ENCODE data around the gene DUSP7.

Gene DUSP7

GRCh38 chr3:52056968-52057811 lies 819 bp upstream of the DUSP7 start (continued):
- TF ChIP-seq ZNF10 (tag by site-specific recombination; IDR thresholded peaks at IDR 0.05) (no peak), GLI4 (tag by site-specific recombination; IDR thresholded peaks at IDR 0.05) (no peak), ZNF600 (tag by site-specific recombination; IDR thresholded peaks at IDR 0.05) (0 out of 2 replicates have a peak, but pooled peaks have one; percentile 29), ZNF704 (tag by site-specific recombination; IDR thresholded peaks at IDR 0.05) (no peak), ZXDB (tag by site-specific recombination; IDR thresholded peaks at IDR 0.05) (peak; percentile 73), ZBTB11 (tag by site-specific recombination; conservative IDR thresholded peaks at IDR 0.05; ENCODE audit: low read depth) (peak; percentile 38), ZBTB10 (tag by site-specific recombination; IDR thresholded peaks at IDR 0.05) (no peak), ZNF560 (tag by site-specific recombination; IDR thresholded peaks at IDR 0.05; ENCODE audit: borderline replicate concordance) (no peak), GLI2 (tag by site-specific recombination; IDR thresholded peaks at IDR 0.05; ENCODE audit: borderline replicate concordance, low read depth) (no peak), GLIS2 (tag by site-specific recombination; IDR thresholded peaks at IDR 0.05) (peak; percentile 56), MYNN (tag by site-specific recombination; IDR thresholded peaks at IDR 0.05; ENCODE audit: borderline replicate concordance) (no peak), ZNF24 (tag by site-specific recombination; IDR thresholded peaks at IDR 0.05) (peak; percentile 68; the same call in 1 of the 2 replicates), OVOL3 (tag by site-specific recombination; IDR thresholded peaks at IDR 0.05) (no peak), HOXD13 (CRISPR knock-in tag; IDR thresholded peaks at IDR 0.05; ENCODE audit: borderline replicate concordance) (no peak), ZEB2 (tag by site-specific recombination; IDR thresholded peaks at IDR 0.05) (no peak; the same call in 1 of the 2 replicates), ZSCAN30 (tag by site-specific recombination; IDR thresholded peaks at IDR 0.05) (peak; percentile 41; the same call in 1 of the 2 replicates), ZNF391 (tag by site-specific recombination; IDR thresholded peaks at IDR 0.05; ENCODE audit: borderline replicate concordance, low read depth) (no peak), ZSCAN5A (tag by site-specific recombination; IDR thresholded peaks at IDR 0.05) (no peak), ZNF398 (tag by site-specific recombination; IDR thresholded peaks at IDR 0.05) (no peak), ZNF404 (tag by site-specific recombination; IDR thresholded peaks at IDR 0.05) (no peak), ZNF548 (tag by site-specific recombination; IDR thresholded peaks at IDR 0.05) (no peak), ZNF146 (tag by site-specific recombination; IDR thresholded peaks at IDR 0.05) (no peak; the same call in 1 of the 2 replicates), ZNF660 (tag by site-specific recombination; IDR thresholded peaks at IDR 0.05) (no peak), ZNF76 (tag by site-specific recombination; IDR thresholded peaks at IDR 0.05; ENCODE audit: borderline replicate concordance, low read depth) (peak; percentile 47; the same call in 1 of the 2 replicates), ZNF121 (tag by site-specific recombination; IDR thresholded peaks at IDR 0.05) (peak; percentile 32; the same call in 1 of the 2 replicates), KLF16 (tag by site-specific recombination; IDR thresholded peaks at IDR 0.05) (peak; percentile 32; the same call in 1 of the 2 replicates), ZNF394 (tag by site-specific recombination; IDR thresholded peaks at IDR 0.05; ENCODE audit: borderline replicate concordance) (peak; percentile 21; the same call in 1 of the 2 replicates)

Measured in HEK293 (cell line).